ENCODE measurements around the gene DYSF.

The DYSF gene

GRCh38 chr2:71734620-71735019 lies 281.3 kb downstream of the DYSF start:
- Histone ChIP-seq H3K4me1 (ENCODE audit: control extremely low read depth in 1 of 4, control insufficient read depth in 4 of 4, insufficient read depth in 4 of 4, low read length in 3 of 4) (no peaks in the 10 kb centered on the region), H3K27ac (ENCODE audit: insufficient read depth in 1 of 2, low read depth in 1 of 2, low read length in 2 of 2, poor library complexity in 1 of 2, severe bottlenecking in 2 of 2) (no peak overlapping the region), H3K9me3 (ENCODE audit: control extremely low read depth in 1 of 5, control insufficient read depth in 4 of 5, insufficient read depth in 2 of 5, low read depth in 1 of 5, low read length in 4 of 5) (peaks cover 0 to 2% (median 0%) of the 10 kb centered on the region in 5 experiments), H3K27me3 (replicated peaks in 2 of 5; ENCODE audit: control insufficient read depth in 4 of 5, insufficient read depth in 5 of 5, low read length in 4 of 5) (peaks cover 0 to 2% (median 0%) of the 10 kb centered on the region in 5 experiments), H3K36me3 (ENCODE audit: control insufficient read depth in 4 of 4, insufficient read depth in 4 of 4, low read length in 3 of 4) (no peaks in the 10 kb centered on the region), H3K4me3 (ENCODE audit: control insufficient read depth in 1 of 7, extremely low read depth in 1 of 7, insufficient read depth in 4 of 7, low read depth in 2 of 7, low read length in 6 of 7) (no peak overlapping the region)
- no peak for DNase-seq
- CTCF ChIA-PET = no interaction called here
- POLR2A ChIA-PET = no interaction called here

- H3K9me3 ChIP-seq (ENCODE audit: control extremely low read depth in 1 of 5, control insufficient read depth in 4 of 5, insufficient read depth in 2 of 5, low read depth in 1 of 5, low read length in 4 of 5) = peaks cover 0 to 2% (median 0%) of the 10 kb centered on the region in 5 experiments
- POLR2A ChIA-PET = interaction anchor here (0.6 kb wide), 1 partner anchor 10 kb away, joined by 3 read pairs; no protein-coding TSS in a partner anchor
- H3K27ac ChIP-seq (ENCODE audit: insufficient read depth in 1 of 2, low read depth in 1 of 2, low read length in 2 of 2, poor library complexity in 1 of 2, severe bottlenecking in 2 of 2) = no peak overlapping the region
- WGBS (ENCODE audit: insufficient coverage) = 100% methylated on average over 1 of the region's 1 CpG
- no peak overlapping the region for H3K4me3 ChIP-seq (ENCODE audit: control insufficient read depth in 1 of 7, extremely low read depth in 1 of 7, insufficient read depth in 4 of 7, low read depth in 2 of 7, low read length in 6 of 7)
- no peaks in the 10 kb centered on the region for H3K36me3 ChIP-seq (ENCODE audit: control insufficient read depth in 4 of 4, insufficient read depth in 4 of 4, low read length in 3 of 4)
- no peaks in the 10 kb centered on the region for H3K4me1 ChIP-seq (ENCODE audit: control extremely low read depth in 1 of 4, control insufficient read depth in 4 of 4, insufficient read depth in 4 of 4, low read length in 3 of 4)
- peaks cover 0 to 2% (median 0%) of the 10 kb centered on the region in 5 experiments for H3K27me3 ChIP-seq (replicated peaks in 2 of 5; ENCODE audit: control insufficient read depth in 4 of 5, insufficient read depth in 5 of 5, low read length in 4 of 5)
- CTCF ChIA-PET = no interaction called here
- no peak for DNase-seq
These were observed 282.3 kb downstream of the DYSF start for GRCh38 chr2:71735676-71736075.

Data from common myeloid progenitor, CD34-positive (primary cell).